ENCODE measurements around the gene RGS7.

DNA sequence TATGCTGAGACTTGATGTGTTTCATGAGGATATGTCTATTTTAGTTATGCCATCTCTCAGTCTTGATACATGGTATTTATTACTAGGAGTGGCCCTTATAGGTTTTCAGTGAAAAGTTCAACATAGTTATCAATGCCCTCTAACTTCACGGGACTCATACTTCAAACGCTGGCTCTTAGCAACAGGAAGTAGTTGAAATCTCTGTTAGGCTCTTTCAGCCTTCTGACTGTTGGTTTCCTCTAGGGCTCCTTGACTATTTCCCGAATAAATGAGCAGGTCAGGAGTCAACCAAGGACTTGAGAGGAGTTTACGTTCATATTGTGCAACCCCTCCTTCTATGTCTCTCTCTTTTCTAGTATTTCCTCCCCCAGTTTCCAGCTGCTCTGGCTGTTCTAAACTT lies 141.8 kb downstream of the RGS7 start:
- TF ChIP-seq, protein P1, sequence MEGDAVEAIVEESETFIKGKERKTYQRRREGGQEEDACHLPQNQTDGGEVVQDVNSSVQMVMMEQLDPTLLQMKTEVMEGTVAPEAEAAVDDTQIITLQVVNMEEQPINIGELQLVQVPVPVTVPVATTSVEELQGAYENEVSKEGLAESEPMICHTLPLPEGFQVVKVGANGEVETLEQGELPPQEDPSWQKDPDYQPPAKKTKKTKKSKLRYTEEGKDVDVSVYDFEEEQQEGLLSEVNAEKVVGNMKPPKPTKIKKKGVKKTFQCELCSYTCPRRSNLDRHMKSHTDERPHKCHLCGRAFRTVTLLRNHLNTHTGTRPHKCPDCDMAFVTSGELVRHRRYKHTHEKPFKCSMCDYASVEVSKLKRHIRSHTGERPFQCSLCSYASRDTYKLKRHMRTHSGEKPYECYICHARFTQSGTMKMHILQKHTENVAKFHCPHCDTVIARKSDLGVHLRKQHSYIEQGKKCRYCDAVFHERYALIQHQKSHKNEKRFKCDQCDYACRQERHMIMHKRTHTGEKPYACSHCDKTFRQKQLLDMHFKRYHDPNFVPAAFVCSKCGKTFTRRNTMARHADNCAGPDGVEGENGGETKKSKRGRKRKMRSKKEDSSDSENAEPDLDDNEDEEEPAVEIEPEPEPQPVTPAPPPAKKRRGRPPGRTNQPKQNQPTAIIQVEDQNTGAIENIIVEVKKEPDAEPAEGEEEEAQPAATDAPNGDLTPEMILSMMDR (IDR thresholded peaks at IDR 0.05; ENCODE audit: insufficient read depth, low read depth, low read length): no peak
- TF ChIP-seq EZH2 (IDR thresholded peaks at IDR 0.05; ENCODE audit: insufficient read depth, low read length): no peak

Data from astrocyte (in vitro differentiated cells and primary cell).